IMR-90 (cell line): ENCODE results near the gene SLX4IP. TPM values are rescaled to one million over a fixed set of nuclear protein-coding genes. Genes with fewer than 3 reads are reported as not detected.
A peak's percentile ranks its signal among the peaks of the same experiment; 100 is the strongest.

Source experiments
- ATAC-seq: fragments of 200-7000 bp; cut with Tn5 transposase; 2 replicates; pipeline ENCODE4 v1.9.1; 2020; ENCODE audit warnings: low read depth, mild to moderate bottlenecking, moderate library complexity
- BruUV-seq: library from RNA; stranded (reverse); fragments of 400-500 nt; replicated peaks from 2 replicates; lab custom pipeline; 2021; lab: Mats Ljungman, UMichigan
- CTCF ChIA-PET: fragments of 300-600 bp; formaldehyde crosslinking; extraction: SDS; loops from one replicate; lab custom pipeline; 2021; ENCODE audit warnings: antibody characterized with exemption; lab: Yijun Ruan, JAX
- POLR2A ChIA-PET: fragments of 300-600 bp; sonication (Branson Sonifier 250); formaldehyde crosslinking; loops from one replicate; lab custom pipeline; 2022; ENCODE audit warnings: antibody characterized with exemption; ENCODE audit not compliant: unreplicated experiment; lab: Charles Lee
- DNase-seq: peaks from one replicate; pipeline ENCODE4 v3.0.0; 2013
- H2AFZ ChIP-seq: replicated peaks from 2 replicates; pipeline ENCODE3; 2013; ENCODE audit warnings: low read length, mild to moderate bottlenecking; ENCODE audit not compliant: poor library complexity
- H2AK5ac ChIP-seq: 2 replicates; pipeline ENCODE4 v1.6.1; 2013; ENCODE audit warnings: low read depth, low read length, inconsistent platforms
- H2AK9ac ChIP-seq: replicated peaks from 2 replicates; pipeline ENCODE3; 2013; ENCODE audit warnings: mild to moderate bottlenecking, low read depth, low read length, moderate library complexity; ENCODE audit not compliant: poor library complexity
- H2BK120ac ChIP-seq: 2 replicates; pipeline ENCODE4 v1.6.1; 2013; ENCODE audit warnings: low read depth, low read length, inconsistent platforms
- H2BK15ac ChIP-seq: 3 replicates; pipeline ENCODE4 v1.6.1; 2013; ENCODE audit warnings: low read depth, low read length, inconsistent platforms
- H2BK20ac ChIP-seq: 2 replicates; pipeline ENCODE4 v1.6.1; 2013; ENCODE audit warnings: low read depth, mild to moderate bottlenecking, inconsistent platforms, low read length, moderate library complexity
- H2BK5ac ChIP-seq: 2 replicates; pipeline ENCODE4 v1.6.1; 2013; ENCODE audit warnings: mild to moderate bottlenecking, low read depth, low read length, inconsistent platforms; ENCODE audit not compliant: poor library complexity, severe bottlenecking
- H3K14ac ChIP-seq: replicated peaks from 2 replicates; pipeline ENCODE4 v1.6.1; 2013; ENCODE audit warnings: low read depth, low read length, inconsistent platforms
- H3K18ac ChIP-seq: 2 replicates; pipeline ENCODE4 v1.6.1; 2013; ENCODE audit warnings: low read depth, low read length, control low read depth
- H3K23ac ChIP-seq: 2 replicates; pipeline ENCODE4 v1.6.1; 2013; ENCODE audit warnings: low read depth, low read length, inconsistent platforms
- H3K27ac ChIP-seq: 2 replicates; pipeline ENCODE4 v1.5.1; 2013; ENCODE audit warnings: mild to moderate bottlenecking, control low read depth, low read length; ENCODE audit not compliant: insufficient read depth
- H3K27me3 ChIP-seq: 2 replicates; pipeline ENCODE4 v1.6.1; 2013; ENCODE audit warnings: low read length; ENCODE audit not compliant: control insufficient read depth, insufficient read depth
- H3K36me3 ChIP-seq: 2 replicates; pipeline ENCODE4 v1.6.1; 2013; ENCODE audit warnings: low read length, mixed read lengths; ENCODE audit not compliant: control insufficient read depth, insufficient read depth
- H3K4ac ChIP-seq: 2 replicates; pipeline ENCODE4 v1.6.1; 2013; ENCODE audit warnings: low read depth, low read length, inconsistent platforms
- H3K4me1 ChIP-seq: 2 replicates; pipeline ENCODE4 v1.6.1; 2013; ENCODE audit warnings: low read length, mixed read lengths; ENCODE audit not compliant: control insufficient read depth, insufficient read depth
- H3K4me2 ChIP-seq: 2 replicates; pipeline ENCODE4 v1.6.1; 2013; ENCODE audit warnings: low read depth, mild to moderate bottlenecking, control low read depth, low read length, moderate library complexity
- H3K4me3 ChIP-seq: 2 replicates; pipeline ENCODE4 v1.5.1; 2013; ENCODE audit warnings: low read depth, mild to moderate bottlenecking, control low read depth, low read length, moderate library complexity; ENCODE audit not compliant: insufficient read depth
- H3K56ac ChIP-seq: 2 replicates; pipeline ENCODE4 v1.6.1; 2013; ENCODE audit warnings: low read length, inconsistent platforms; ENCODE audit not compliant: insufficient read depth; ENCODE audit errors: extremely low read depth
- H3K79me1 ChIP-seq, 2 experiments: 2 replicates each; pipeline ENCODE4 v1.6.1; 2013; ENCODE audit warnings: low read length in 2 of 2, inconsistent platforms in 1 of 2, low read depth in 1 of 2
- H3K9ac ChIP-seq: 2 replicates; pipeline ENCODE4 v1.6.1; 2013; ENCODE audit warnings: low read depth, low read length, control low read depth
- H3K9me1 ChIP-seq: 2 replicates; pipeline ENCODE4 v1.6.1; 2013; ENCODE audit warnings: low read length, inconsistent platforms; ENCODE audit not compliant: insufficient read depth
- H3K9me3 ChIP-seq: 2 replicates; pipeline ENCODE4 v1.6.1; 2013; ENCODE audit warnings: low read length; ENCODE audit not compliant: control insufficient read depth, insufficient read depth
- H4K20me1 ChIP-seq: 2 replicates; pipeline ENCODE4 v1.6.1; 2013; ENCODE audit warnings: low read length, inconsistent platforms; ENCODE audit not compliant: insufficient read depth
- H4K5ac ChIP-seq: 2 replicates; pipeline ENCODE4 v1.6.1; 2013; ENCODE audit warnings: mild to moderate bottlenecking, low read depth, low read length, control low read depth
- H4K8ac ChIP-seq, 2 experiments: 2 replicates each; pipeline ENCODE4 v1.6.1; 2013; ENCODE audit warnings: low read depth in 2 of 2, low read length in 2 of 2, control low read depth in 1 of 2, inconsistent platforms in 1 of 2
- H4K91ac ChIP-seq: 2 replicates; pipeline ENCODE4 v1.6.1; 2013; ENCODE audit warnings: low read depth, low read length, inconsistent platforms; ENCODE audit not compliant: insufficient read depth
- BHLHE40 ChIP-seq: fragments of 150-350 bp; IDR thresholded peaks from 2 replicates; pipeline ENCODE4 v1.6.1; 2016; ENCODE audit warnings: mild to moderate bottlenecking, low read depth, low read length
- CEBPB ChIP-seq: IDR thresholded peaks from 2 replicates; pipeline ENCODE4 v1.6.1; 2012; ENCODE audit warnings: low read depth, low read length, improper control_type of control experiment
- CHD1 ChIP-seq: IDR thresholded peaks from 2 replicates; pipeline ENCODE4 v1.6.1; 2012; ENCODE audit warnings: low read depth, low read length, improper control_type of control experiment
- CTCF ChIP-seq: conservative IDR thresholded peaks from 2 replicates; pipeline ENCODE4 v1.5.1; 2012; ENCODE audit warnings: mild to moderate bottlenecking, low read depth, low read length, improper control_type of control experiment
- ELK1 ChIP-seq: fragments of 150-350 bp; IDR thresholded peaks from 2 replicates; pipeline ENCODE4 v1.6.1; 2016; ENCODE audit warnings: low read depth, mild to moderate bottlenecking, low read length, moderate library complexity, borderline replicate concordance
- FOS ChIP-seq: fragments of 150-350 bp; IDR thresholded peaks from 2 replicates; pipeline ENCODE4 v1.6.1; 2016; ENCODE audit warnings: low read depth, low read length
- MAFK ChIP-seq: IDR thresholded peaks from 2 replicates; pipeline ENCODE4 v1.6.1; 2012; ENCODE audit warnings: low read depth, low read length, improper control_type of control experiment
- MAZ ChIP-seq: IDR thresholded peaks from 2 replicates; pipeline ENCODE4 v1.6.1; 2012; ENCODE audit warnings: low read depth, mild to moderate bottlenecking, low read length, improper control_type of control experiment, moderate library complexity, borderline replicate concordance
- MXI1 ChIP-seq: IDR thresholded peaks from 2 replicates; pipeline ENCODE4 v1.6.1; 2012; ENCODE audit warnings: low read depth, mild to moderate bottlenecking, low read length, moderate library complexity, borderline replicate concordance
- NFE2L2 ChIP-seq: fragments of 150-350 bp; IDR thresholded peaks from 2 replicates; pipeline ENCODE4 v1.6.1; 2016; ENCODE audit warnings: low read depth, mild to moderate bottlenecking, low read length
- POLR2A ChIP-seq: IDR thresholded peaks from 2 replicates; pipeline ENCODE4 v1.6.1; 2012; ENCODE audit warnings: mild to moderate bottlenecking, low read depth, low read length
- RAD21 ChIP-seq: IDR thresholded peaks from 2 replicates; pipeline ENCODE4 v1.6.1; 2012; ENCODE audit warnings: low read length, improper control_type of control experiment
- RCOR1 ChIP-seq: IDR thresholded peaks from 2 replicates; pipeline ENCODE4 v1.6.1; 2012; ENCODE audit warnings: mild to moderate bottlenecking, low read length, improper control_type of control experiment; ENCODE audit not compliant: insufficient replicate concordance
- RFX5 ChIP-seq: IDR thresholded peaks from 2 replicates; pipeline ENCODE4 v1.8.0; 2012; ENCODE audit warnings: low read depth, mild to moderate bottlenecking, low read length, moderate library complexity
- SMC3 ChIP-seq: fragments of 150-350 bp; IDR thresholded peaks from 2 replicates; pipeline ENCODE4 v1.6.1; 2016; ENCODE audit warnings: low read depth, mild to moderate bottlenecking, antibody characterized with exemption, low read length, moderate library complexity
- USF2 ChIP-seq: fragments of 150-350 bp; IDR thresholded peaks from 2 replicates; pipeline ENCODE4 v1.6.1; 2017; ENCODE audit warnings: mild to moderate bottlenecking, antibody characterized with exemption, low read length, low read depth
- dilution Hi-C: fragments of 300-500 bp; cut with HindIII; formaldehyde crosslinking; loops from one replicate; pipeline ENCODE4 v1.14.3; 2018; ENCODE audit warnings: low sequenced_read_pairs; ENCODE audit not compliant: unreplicated experiment
- in situ Hi-C: fragments of 300-500 bp; cut with MboI; formaldehyde crosslinking; loops from 3 replicates; pipeline ENCODE4 v1.14.3; 2019; ENCODE audit warnings: low sequenced_read_pairs, inconsistent platforms, mixed read lengths
- intact Hi-C: fragments of 100-400 bp; cut with micrococcal nuclease; formaldehyde crosslinking; loops from 2 replicates; pipeline ENCODE4 v1.10.0; 2022
- polyA plus RNA-seq, 3 experiments: library from polyadenylated mRNA; depleted of rRNA; stranded (reverse); fragments of >200 nt; gene quantifications; 2 replicates each; pipeline ENCODE4 v1.2.3, GENCODE V29; 2012; ENCODE audit warnings: low replicate concordance in 1 of 3
- total RNA-seq: library from RNA; depleted of rRNA; stranded (reverse); fragments of >200 nt; gene quantifications from 2 replicates; pipeline ENCODE4 v1.2.3, GENCODE V29; 2012

SLX4IP gene
- total and polyA plus RNA-seq, 2 of the 4 experiments (the other 2 are of a cell fraction), result 1.3 to 5.9 TPM

GRCh38 chr20:10654250-10654610, 219.1 kb downstream of the SLX4IP start:
- Histone ChIP-seq H4K8ac (no peak overlapping the region), H3K4ac (peak overlapping the region; percentile 66), H3K4me1 (peaks cover 30% of the 10 kb centered on the region), H2AK5ac (peak overlapping the region; percentile 45; the same call in 1 of the 2 replicates), H3K18ac (no peak overlapping the region), H3K56ac (no peak overlapping the region), H2BK120ac (no peak overlapping the region), H3K23ac (0 out of 2 replicates have a peak overlapping the region, but pooled peaks have one; percentile 0), H2BK15ac (no peak overlapping the region), H3K4me3 (no peak overlapping the region), H3K9ac (no peak overlapping the region), H2BK20ac (no peak overlapping the region), H3K4me2 (peak overlapping the region; percentile 66; the same call in 1 of the 2 replicates), H3K79me1 (peaks cover 14 to 47% of the 10 kb centered on the region in 2 experiments), H2BK5ac (no peak overlapping the region), H2AFZ (no peak overlapping the region), H4K5ac (no peak overlapping the region), H4K20me1 (peaks cover 14% of the 10 kb centered on the region), H3K27ac (no peak overlapping the region), H3K36me3 (peaks cover 69% of the 10 kb centered on the region), H2AK9ac (no peak overlapping the region), H3K14ac (0 out of 2 replicates have a peak overlapping the region, but pooled peaks have one; percentile 2), H3K27me3 (no peaks in the 10 kb centered on the region), H3K9me3 (no peaks in the 10 kb centered on the region), H3K9me1 (peaks cover 23% of the 10 kb centered on the region), H4K91ac (no peak overlapping the region)
- in situ Hi-C loops (no loop called here), dilution Hi-C loops (loop anchor here (25.0 kb wide), 1 partner anchor 883 kb away; no protein-coding TSS in a partner anchor), intact Hi-C loops (loop anchor here (5.0 to 10.0 kb wide), 3 partner anchors 97 to 1039 kb away; no protein-coding TSS in a partner anchor)
- POLR2A ChIA-PET, result no interaction called here
- no TSS peak for BruUV-seq
- no peak for TF ChIP-seq MXI1
- TF ChIP-seq MAFK, result no peak
- TF ChIP-seq CEBPB, result no peak
- TF ChIP-seq MAZ, result no peak
- TF ChIP-seq USF2, result no peak
- no peak for TF ChIP-seq ELK1
- no peak for TF ChIP-seq CHD1
- TF ChIP-seq RFX5, result no peak
- no peak for TF ChIP-seq NFE2L2
- TF ChIP-seq SMC3, result no peak
- no peak for TF ChIP-seq CTCF
- no peak for TF ChIP-seq BHLHE40
- TF ChIP-seq POLR2A, result no peak
- no peak for TF ChIP-seq RCOR1
- no peak for TF ChIP-seq FOS
- TF ChIP-seq RAD21, result no peak
- DNase-seq (peak; percentile 31), ATAC-seq (no peak)
- CTCF ChIA-PET, result no interaction called here
